Measurements from ENCODE around the gene LSM10.

The LSM10 gene

GRCh38 chr1:36386265-36387140 lies 11.2 kb downstream of the LSM10 start:
- Histone ChIP-seq H3K4me3 (ENCODE audit: insufficient read depth, low read length, poor library complexity, severe bottlenecking) (peak overlapping the region; percentile 60), H2AFZ (ENCODE audit: low read depth, low read length, severe bottlenecking) (no peak overlapping the region), H3K79me2 (ENCODE audit: insufficient read depth, low read length) (peaks cover 37% of the 10 kb centered on the region)

GRCh38 chr1:36385410-36386264 lies 12.1 kb downstream of the LSM10 start, which contains the start of gene STK40:
Gene STK40, minus strand, starts transcription at chr1:36385924. Its CDS starts 24,592 bp downstream, at chr1:36361332.
- Histone ChIP-seq H3K4me3 (ENCODE audit: insufficient read depth, low read length, poor library complexity, severe bottlenecking) (peak within 1 kb of the TSS; percentile 94), H3F3A (ENCODE audit: insufficient read depth) (peaks cover 39% of the 10 kb centered on the region), H3K9me3 (ENCODE audit: insufficient read depth, low read length) (no peaks in the 10 kb centered on the region), H3K9ac (ENCODE audit: low read length) (peak within 1 kb of the TSS; percentile 90), H3K79me2 (ENCODE audit: insufficient read depth, low read length) (peaks cover 46% of the 10 kb centered on the region), H3K9me2 (replicated peaks; ENCODE audit: insufficient read depth, low read length) (no peaks in the 10 kb centered on the region), H3K36me3 (ENCODE audit: low read length) (no peaks in the 10 kb centered on the region), H3K27ac (ENCODE audit: low read depth, low read length) (peak within 1 kb of the TSS; percentile 96), H2AFZ (ENCODE audit: low read depth, low read length, severe bottlenecking) (no peak within 1 kb of the TSS), H3K27me3 (ENCODE audit: low read length) (no peaks in the 10 kb centered on the region), H3K4me2 (ENCODE audit: low read depth, low read length, poor library complexity, severe bottlenecking) (peak within 1 kb of the TSS; percentile 96), H4K20me1 (ENCODE audit: low read depth, low read length) (peaks cover 3% of the 10 kb centered on the region; the same call in 1 of the 2 replicates)
- TF ChIP-seq CTCF (IDR thresholded peaks at IDR 0.05; ENCODE audit: insufficient read depth, low read length, poor library complexity, severe bottlenecking) (no peak), EZH2phosphoT487 (conservative IDR thresholded peaks at IDR 0.05; ENCODE audit: low read length) (no peak)

More at GRCh38 chr1:36386265-36387140, 11.2 kb downstream of the LSM10 start:
- H3K9me2 ChIP-seq (replicated peaks; ENCODE audit: insufficient read depth, low read length): no peaks in the 10 kb centered on the region
- peak overlapping the region; percentile 96 for H3K27ac ChIP-seq (ENCODE audit: low read depth, low read length)
- H3K27me3 ChIP-seq (ENCODE audit: low read length): no peaks in the 10 kb centered on the region
- H3K4me2 ChIP-seq (ENCODE audit: low read depth, low read length, poor library complexity, severe bottlenecking): peak overlapping the region; percentile 96
- peaks cover 48% of the 10 kb centered on the region for H3F3A ChIP-seq (ENCODE audit: insufficient read depth)
- peaks cover 3% of the 10 kb centered on the region; the same call in 1 of the 2 replicates for H4K20me1 ChIP-seq (ENCODE audit: low read depth, low read length)
- no peaks in the 10 kb centered on the region for H3K36me3 ChIP-seq (ENCODE audit: low read length)
- peak overlapping the region; percentile 74 for H3K9ac ChIP-seq (ENCODE audit: low read length)
- TF ChIP-seq CTCF (IDR thresholded peaks at IDR 0.05; ENCODE audit: insufficient read depth, low read length, poor library complexity, severe bottlenecking): no peak
- TF ChIP-seq EZH2phosphoT487 (conservative IDR thresholded peaks at IDR 0.05; ENCODE audit: low read length): no peak
- no peaks in the 10 kb centered on the region for H3K9me3 ChIP-seq (ENCODE audit: insufficient read depth, low read length)

GRCh38 chr1:36384542-36385409 lies 12.9 kb downstream of the LSM10 start:
- Histone ChIP-seq H2AFZ (ENCODE audit: low read depth, low read length, severe bottlenecking) (no peak overlapping the region), H3K36me3 (ENCODE audit: low read length) (no peaks in the 10 kb centered on the region), H3K27me3 (ENCODE audit: low read length) (no peaks in the 10 kb centered on the region), H3K9me2 (replicated peaks; ENCODE audit: insufficient read depth, low read length) (no peaks in the 10 kb centered on the region), H3K27ac (ENCODE audit: low read depth, low read length) (peak overlapping the region; percentile 58), H3F3A (ENCODE audit: insufficient read depth) (peaks cover 30% of the 10 kb centered on the region), H3K4me2 (ENCODE audit: low read depth, low read length, poor library complexity, severe bottlenecking) (peak overlapping the region; percentile 89), H3K4me3 (ENCODE audit: insufficient read depth, low read length, poor library complexity, severe bottlenecking) (peak overlapping the region; percentile 94), H3K9me3 (ENCODE audit: insufficient read depth, low read length) (no peaks in the 10 kb centered on the region), H3K9ac (ENCODE audit: low read length) (peak overlapping the region; percentile 90), H3K79me2 (ENCODE audit: insufficient read depth, low read length) (peaks cover 54% of the 10 kb centered on the region), H4K20me1 (ENCODE audit: low read depth, low read length) (peaks cover 3% of the 10 kb centered on the region; the same call in 1 of the 2 replicates)
- TF ChIP-seq EZH2phosphoT487 (conservative IDR thresholded peaks at IDR 0.05; ENCODE audit: low read length) (no peak), CTCF (IDR thresholded peaks at IDR 0.05; ENCODE audit: insufficient read depth, low read length, poor library complexity, severe bottlenecking) (no peak)

All from SU-DHL-6 (cell line).